ENCODE data around the gene ADAMTSL2.

The ADAMTSL2 gene

DNA sequence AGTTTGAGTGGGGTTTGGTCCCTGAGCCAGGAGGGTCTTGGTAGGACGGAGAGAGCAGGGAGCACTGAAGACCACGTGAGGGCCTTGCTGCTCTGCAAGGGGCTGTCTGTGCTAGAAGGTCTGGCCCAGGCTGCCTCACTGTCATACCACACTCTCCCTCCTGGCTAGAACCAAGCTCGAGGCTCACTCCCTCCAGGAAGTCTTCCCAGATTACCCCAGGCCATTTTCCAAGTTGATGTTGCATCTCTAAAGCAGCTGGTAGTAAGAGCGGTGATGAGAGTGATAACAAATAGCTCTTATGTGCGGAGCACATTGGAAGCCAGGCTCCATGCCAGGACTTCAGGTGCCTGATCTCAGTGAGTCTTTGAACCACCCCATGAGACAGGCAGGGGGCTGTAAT lies 16.3 kb upstream of the ADAMTSL2 start:
- no peak for DNase-seq (ENCODE audit: low read depth)

DNA sequence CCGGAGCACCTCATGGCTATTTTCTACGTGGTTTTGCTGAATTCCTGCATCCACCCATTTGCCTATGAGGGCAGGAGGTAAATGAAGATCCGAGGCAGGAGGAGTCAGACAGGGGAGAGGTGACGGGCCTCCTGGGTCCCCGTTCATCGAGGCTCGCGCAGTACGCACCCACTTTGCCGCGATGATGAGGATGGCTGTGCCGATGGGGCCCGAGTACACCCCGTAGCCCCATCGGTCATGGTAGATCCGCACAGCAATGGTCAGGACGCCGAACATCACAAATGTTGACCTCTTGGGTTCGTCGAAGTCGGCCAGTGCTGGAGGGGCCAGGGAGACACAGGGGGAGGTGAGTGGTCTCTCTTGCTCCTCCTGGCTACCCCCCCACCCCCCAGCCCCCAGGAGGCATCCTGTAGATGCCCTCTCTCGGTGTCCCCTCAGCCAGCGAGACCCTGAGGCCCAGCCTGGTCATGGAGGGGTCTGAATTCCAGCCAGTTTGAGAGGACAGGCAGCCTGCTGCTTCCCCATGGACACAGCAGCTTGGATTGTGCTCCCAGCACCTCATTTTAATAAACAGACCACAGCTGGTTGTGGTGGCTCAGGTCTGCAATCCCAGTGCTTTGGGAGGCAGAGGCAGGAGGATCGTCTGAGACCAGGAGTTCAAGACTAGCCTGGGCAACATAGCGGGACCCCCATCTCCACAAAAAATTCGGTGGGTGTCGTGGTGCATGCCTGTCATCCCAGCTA lies 15.6 kb upstream of the ADAMTSL2 start:
- DNase-seq (ENCODE audit: low read depth), result no peak

DNA sequence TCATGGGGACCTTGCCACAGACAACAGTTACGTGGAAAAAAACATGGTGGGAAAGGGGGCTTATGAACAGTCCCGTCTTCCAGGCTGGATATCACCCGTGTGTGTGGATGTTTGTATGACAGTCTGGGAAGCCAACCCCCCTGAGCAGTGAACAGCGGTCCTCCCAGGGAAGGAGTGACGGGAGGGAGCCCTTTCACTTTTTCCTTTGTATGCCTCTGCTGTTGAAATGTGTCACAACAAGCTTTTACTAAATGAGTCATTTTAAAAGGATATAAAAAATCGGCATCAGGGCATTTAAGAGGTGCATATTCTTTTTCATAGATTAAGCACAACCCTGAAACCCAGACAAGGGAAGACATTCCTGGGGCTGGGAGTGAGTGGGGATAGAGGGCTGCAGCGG lies 14.8 kb upstream of the ADAMTSL2 start:
- no peak for DNase-seq (ENCODE audit: low read depth)

DNA sequence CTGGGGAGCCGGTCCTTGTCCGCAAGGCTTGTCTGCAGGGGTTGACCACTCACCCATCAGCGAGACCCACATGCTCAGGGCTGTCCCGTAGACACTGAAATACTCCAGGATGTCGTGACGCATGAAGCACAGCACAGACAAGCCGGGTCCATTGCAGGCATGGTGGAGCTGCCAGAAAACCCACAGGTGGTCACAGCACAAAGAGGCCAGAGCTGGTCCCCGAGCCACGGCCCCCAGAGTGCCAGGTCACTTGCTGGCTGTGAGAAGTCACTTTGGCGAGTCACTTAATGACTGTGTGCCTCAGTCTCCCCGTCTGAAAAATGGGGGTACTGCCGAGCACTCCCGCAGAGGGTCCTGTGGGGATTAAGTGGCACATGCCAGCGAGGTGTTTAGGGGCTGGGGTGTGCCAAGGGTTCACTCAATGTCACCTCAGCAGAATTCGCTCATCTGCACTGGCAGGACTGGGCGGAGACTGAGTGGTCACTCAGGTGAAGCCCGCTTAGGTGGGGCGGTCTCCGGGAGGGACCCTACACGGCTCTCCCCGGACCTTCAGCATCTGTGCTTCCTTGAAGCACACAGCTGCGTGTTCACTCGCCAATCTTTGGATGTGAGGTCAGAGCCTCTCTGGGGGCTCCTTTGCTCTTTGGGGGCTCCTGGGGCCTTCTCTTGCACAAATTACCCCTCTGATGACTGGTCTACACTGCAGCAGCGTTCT lies 14.2 kb upstream of the ADAMTSL2 start:
- DNase-seq (ENCODE audit: low read depth), result no peak

DNA sequence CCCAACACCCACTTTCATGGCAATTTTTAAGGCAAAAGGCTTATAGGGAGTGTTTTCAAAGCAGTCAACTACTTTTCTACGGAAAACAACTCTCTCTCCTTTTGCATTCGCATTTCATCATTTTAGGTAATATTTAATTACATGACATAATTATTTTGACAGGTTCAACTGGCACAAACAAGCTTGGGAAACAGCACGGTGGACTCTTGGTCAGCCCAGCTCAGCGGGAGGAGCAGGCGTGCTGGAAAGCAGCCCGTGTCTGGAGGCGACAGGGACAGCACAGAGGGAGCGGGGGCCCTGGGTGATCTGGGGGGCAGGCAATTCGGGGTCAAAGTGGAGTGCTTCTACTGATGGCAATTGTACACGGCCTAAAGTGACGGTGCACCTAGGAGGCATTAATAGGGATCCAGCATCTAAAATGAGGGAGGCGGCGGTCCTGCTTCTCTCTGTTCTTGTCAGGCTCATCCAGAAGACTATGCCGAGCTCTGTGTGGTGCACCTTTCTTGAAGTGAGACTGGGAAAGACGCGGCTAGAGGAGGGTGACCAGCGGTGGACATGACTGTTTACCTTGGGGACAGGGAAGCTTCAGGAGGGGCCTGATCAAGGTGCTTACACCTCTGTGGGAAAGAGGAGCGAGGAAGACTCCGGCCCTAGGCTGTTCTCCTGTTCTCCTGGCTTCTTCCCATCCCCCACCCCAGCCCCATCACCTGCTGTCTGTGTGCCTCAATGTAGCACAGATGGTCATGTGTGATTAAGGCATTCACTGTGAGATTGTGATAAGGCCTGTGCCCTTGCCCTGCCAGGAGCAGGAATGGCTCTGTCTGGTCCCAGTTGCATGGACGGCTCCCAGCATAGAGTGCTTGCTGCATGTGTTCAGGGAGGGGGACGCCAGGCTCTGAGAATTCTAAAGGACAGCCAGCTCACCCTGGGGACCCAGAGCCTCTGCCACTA lies 13.1 kb upstream of the ADAMTSL2 start:
- DNase-seq (ENCODE audit: low read depth), result no peak

DNA sequence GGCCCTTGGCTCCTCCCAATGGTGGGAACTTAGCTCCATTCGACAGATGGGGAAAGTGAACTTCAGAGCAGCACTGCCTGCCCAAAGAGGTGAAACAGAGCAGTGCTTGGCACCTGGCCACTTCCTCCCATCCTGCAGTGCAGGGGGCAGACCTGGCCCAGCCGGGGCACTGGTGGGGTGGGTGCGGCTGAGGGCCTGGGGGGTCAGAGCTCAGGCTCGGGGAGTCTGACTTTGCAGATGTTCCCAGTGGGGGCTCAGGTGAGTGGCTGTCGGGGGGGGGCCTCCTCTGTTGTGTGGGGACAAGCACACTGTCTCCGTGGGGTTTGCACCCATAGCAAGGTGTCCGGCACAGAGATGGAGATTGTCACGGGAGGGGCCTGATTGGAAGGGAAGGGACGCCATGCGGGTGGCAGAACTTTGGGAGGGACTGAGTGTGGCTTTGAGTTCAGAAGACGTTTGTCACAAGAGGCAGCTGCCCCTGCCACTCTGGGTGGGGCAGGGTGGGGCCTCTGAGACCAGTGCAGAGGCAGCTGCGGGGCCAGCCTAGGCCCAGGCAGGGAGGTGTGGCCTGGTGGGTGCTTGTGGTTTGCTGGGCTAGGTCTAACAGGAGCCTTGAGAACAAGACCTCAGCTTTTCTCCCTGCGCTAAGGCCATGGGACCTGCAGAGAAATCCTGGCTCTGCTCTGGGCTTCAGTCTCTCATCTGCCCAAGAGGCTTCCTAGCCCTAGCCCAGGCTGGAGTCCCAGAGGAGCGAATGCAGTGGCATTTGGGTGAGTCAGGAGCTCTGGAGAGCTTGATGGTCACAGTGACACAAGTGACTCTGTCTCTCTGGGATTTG lies 12.2 kb upstream of the ADAMTSL2 start:
- DNase-seq (ENCODE audit: low read depth), result no peak

DNA sequence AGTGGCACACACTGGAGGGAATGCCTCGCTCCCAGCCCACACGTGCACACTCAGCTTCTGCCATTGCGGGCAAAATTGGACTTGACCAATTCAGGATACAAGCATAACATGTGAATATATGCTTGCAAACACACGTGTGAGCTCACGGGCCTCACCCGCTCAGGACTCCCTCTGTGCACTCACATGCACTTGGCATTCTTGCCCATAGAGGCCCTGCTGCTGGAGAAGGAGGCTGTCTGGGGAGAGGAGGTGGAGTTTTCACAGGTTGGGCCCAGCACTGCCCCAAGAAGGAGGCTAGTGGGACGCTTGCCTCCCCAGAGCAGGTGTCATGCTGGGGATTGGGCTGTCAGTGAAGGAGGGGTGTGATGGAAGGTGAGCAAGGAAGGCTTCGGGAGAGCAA lies 11.4 kb upstream of the ADAMTSL2 start:
- DNase-seq (ENCODE audit: low read depth), result no peak

DNA sequence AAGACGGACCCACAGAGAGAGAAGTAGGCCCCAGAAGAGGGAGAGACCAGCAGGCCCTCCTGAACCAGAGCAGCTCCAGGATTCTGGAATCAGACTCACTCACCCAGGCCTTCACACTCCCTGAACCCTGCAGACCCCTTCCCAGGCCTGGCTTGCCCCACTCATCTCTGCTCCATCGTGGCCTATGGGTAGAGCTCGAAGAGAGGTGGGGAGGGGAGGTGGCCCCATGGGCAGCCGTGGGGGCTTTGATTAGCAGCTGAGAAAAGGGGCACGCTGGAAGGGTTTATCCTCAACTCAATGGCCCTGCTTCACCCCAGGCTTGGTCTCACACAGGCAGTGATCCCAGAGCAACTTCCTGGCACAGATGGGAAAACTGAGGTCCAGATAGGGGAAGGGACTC lies 10.4 kb upstream of the ADAMTSL2 start:
- DNase-seq (ENCODE audit: low read depth), result no peak

DNA sequence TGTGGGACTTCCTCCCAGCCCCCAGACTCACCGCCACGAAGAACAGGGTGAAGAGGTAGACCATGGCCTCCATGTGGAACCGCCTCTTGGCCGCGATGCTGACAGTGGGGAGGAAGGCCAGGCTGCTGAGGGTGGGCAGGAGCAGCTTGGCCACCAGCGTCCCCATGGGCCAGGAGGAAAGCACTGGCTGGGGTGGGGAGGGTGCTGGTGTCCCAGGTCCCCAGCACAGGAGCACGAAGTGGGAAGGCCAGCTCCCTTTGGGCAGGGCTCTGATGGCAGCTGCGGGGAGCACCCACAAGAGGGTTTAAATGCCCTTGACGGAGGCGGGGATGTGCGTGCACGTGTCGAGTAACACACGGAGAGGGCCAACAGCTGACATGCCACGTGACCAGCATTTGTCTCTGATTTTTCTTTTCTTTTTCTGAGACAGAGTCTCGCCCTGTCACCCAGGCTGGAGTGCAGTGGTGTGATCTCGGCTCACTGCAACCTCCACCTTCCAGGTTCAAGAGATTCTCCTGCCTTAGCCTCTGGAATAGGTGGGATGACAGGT lies 9.8 kb upstream of the ADAMTSL2 start, which contains the start of gene MYMK:
Gene MYMK, minus strand, starts transcription at position 281 of the 550 bp plus-strand sequence. Its CDS starts 115 bp downstream, at position 166.
- no peak for DNase-seq (ENCODE audit: low read depth)

DNA sequence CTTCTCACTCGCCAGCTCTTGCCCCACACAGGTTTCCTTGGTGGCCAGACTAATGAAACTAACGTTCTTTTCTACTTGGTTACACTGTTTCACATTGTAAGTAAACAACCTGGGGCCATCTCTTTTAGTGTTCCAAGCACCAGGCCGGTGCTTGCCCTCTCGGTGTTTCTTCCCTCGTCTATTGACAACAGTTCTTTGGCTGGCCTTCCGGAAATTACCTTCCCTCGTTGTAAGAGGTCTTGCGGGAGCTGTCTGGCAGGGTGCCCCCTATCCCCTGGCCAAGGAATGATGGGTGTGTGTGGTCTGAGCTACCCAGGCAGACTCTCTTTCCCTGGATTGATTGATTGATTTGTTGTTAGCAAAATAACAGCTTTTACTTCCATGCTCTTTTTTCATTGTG lies 8.8 kb upstream of the ADAMTSL2 start:
- DNase-seq (ENCODE audit: low read depth), result no peak

DNA sequence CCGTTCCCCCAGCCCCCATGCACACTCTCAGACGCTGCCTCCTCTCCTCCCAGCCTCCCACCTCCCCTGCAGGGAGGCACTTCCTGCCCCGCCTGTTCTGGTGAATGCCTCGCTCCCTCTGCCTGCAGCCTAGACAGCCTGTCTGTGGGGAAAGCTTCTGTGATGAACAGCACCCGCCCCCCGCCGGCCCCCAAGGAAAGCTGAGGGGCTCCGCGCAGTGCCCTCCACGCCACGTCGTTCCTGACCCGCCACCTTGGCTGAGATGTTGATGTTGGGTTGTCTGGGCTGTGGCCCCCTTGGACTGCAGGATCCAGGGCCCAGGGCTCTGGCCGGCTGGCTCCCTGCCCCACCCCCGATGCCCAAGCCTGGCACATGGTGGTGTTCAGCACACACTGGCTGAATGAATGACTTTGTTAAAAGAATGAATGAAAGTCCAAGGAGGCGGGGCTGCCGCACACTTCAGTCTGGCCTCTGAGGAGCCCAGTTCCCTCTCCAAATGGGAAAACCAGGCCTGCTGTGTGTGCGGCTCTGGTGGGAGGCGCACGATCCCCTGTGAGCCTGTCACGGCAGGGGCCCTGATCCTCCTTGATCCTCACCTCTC lies 7.7 kb upstream of the ADAMTSL2 start:
- DNase-seq (ENCODE audit: low read depth), result no peak

DNA sequence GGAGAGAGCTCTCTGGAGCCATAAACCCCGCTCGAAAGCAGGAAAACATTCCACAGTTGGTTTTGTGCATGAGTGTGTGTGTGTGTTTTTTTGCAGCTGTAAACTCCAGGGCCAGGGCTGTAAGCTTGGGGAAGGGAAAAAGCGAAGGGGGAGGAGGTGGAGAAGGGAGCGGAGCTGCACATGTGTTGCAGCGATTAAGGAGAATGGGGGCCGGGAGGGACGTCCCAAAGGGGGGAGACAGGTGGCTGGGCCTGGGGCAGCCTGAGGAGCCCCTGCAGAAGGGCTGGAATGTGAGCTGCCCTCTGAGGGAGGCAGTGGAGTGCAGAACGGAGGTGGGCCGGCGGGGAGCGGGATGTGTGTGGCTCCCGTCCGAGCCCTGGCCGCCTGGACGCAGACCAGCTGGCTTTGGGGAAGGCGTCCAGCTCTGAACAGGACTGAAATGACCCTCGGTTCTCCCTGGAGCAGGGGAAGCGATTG lies 7.0 kb upstream of the ADAMTSL2 start:
- no peak for DNase-seq (ENCODE audit: low read depth)

DNA sequence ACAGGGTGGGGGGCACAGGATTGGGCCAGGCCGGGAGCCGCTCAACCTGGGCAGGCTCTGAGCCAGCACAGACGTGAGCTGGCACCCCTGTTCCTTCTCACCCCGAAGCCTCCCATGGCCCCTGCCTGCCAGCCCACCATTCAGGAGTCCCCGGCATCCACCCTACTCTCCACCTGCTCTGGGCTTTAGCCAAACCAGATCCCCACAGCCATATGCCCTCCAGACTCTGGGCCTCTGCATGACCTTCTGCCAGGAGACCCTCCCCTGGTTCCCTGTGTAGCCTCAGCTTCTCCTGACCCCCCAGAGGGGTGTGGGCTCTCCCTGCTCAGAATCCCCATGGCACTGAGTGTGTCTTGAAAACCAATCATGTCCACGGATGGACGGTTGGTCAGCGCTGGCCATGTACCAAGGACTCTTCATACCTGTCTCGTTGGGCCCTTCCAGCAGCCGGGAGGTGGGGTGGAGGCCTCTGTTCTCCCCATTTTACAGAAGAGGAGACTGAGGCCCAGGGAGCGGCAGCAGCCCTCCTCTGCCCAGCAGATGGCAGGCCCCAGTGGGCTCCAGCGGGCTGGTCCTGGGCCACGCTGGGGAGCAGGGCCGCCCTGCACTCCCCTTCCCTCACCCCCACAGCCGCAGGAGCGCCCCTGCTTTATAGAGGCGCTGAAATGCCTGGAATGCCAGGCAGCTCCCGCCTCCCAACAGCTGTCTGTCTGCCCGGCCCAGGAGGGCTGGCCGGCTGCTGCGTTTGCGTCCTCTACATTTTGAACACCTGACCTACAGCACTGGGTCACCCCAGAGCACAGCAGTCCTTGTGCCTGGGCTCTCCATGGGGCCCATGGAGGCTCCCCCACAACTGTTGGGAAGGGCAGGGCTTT lies 6.3 kb upstream of the ADAMTSL2 start:
- DNase-seq (ENCODE audit: low read depth), result no peak

DNA sequence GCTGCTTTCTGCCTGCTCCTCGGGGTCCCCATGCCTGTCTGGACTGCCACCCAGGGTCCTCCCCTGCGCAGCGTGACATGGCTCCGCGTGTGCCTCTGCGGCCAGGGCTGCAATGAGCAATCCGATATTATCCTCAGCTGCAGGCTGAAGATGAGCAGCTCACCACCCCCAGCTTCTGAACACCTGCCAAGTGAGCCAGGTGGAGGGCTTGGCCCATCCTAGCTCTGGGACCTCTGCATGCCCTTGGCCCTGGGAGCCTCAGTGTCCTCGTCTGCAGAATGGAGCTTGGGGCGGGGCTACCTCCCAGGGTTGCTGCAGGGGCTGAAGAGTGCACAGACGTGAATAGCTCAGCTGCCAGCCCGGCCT lies 5.6 kb upstream of the ADAMTSL2 start:
- DNase-seq (ENCODE audit: low read depth), result no peak

DNA sequence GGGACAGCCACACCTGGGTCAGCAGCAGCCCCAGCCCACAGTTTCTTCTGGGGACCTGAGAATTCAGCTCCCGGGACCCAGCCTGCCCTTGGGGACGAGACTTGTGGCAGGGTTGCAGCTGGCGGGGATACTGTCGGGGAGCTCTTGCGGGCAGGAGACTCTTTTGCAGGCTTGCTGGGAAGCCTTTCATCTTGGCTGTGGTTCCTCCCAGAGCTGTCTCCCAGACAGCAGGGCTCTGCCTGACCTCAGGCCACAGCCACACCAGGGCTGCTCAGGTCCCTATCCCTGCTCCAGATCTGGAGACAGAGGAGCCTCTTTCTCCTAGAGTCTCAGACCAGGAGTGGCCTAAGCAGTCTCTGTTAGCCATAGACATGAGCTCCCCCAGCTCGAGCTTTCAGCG lies 5.0 kb upstream of the ADAMTSL2 start:
- DNase-seq (ENCODE audit: low read depth), result no peak

DNA sequence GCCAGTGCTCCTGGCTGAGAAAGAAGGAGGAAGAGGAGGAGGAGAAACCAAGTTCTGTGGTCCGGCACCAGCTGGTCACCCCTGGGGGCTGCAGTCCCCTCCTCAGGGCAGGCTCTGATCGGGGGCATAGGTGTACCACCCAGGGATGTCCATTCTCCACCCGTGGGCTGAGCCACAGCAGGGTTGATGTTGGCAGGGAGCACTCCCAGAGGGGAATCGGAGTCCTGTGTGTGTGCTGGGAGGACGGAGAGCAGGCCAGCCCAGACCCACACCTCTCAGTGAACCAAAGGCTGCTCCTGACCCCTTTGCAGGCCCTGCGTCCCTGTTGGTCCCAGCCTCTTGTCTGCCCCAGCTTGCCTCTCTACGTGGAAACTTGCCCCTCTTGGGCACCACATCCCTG lies 4.6 kb upstream of the ADAMTSL2 start:
- DNase-seq (ENCODE audit: low read depth), result no peak

DNA sequence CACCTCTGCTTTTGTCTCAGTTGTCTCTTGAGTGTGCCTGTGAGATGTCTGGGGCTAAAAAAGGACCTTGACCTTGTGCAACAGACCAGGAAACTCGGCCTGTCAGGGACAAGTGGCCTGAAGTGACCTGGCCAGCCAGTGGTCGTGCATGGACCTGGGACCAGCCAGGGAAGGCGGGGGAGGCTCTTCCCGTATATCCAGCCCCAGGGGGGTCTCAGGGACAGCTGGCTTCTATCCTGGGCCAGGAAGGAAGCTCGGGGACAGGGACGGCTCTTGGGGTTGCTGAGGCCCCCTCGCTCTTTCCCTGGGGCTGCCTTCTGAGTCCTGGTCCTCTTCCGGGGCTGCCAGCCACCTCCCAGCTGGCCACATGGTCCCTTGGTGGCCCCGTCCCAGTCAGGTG lies 3.2 kb upstream of the ADAMTSL2 start:
- no peak for DNase-seq (ENCODE audit: low read depth)

DNA sequence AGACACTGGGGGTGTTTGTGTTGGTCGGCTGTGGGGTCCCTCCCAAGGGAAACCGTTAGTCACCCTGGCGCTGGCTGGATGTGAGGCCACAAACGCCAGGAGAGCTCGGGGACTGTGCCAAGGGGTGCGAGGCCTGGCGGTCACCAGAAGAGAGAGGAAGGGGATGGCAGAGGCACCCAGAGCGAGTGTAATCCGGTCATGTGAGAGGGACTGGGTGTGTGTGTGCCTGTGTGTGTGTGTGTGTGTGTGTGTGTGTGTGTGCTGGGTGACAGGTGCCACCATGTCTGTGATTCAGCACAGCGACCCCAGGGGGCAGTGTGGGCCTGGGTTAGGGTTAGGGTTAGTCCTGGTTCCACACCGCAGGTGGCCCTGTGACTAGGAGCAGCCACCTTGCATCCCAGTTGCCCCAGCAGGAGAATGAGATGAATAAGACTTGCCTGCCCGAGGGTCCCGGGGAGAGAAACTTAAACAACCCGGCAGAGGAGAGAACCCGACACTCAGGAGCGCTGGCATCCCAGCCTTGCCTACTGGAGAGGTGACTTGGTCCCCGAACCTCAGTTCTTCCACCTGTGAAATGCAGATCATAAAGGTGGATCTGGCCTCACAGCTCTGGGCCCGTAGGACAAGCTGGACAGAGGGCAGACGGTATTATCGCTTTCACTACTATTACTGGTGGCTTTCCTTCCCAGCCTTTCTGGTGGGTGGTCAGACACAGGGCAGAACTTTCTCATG lies 1.4 kb upstream of the ADAMTSL2 start:
- peak; percentile 53 for DNase-seq (ENCODE audit: low read depth)

DNA sequence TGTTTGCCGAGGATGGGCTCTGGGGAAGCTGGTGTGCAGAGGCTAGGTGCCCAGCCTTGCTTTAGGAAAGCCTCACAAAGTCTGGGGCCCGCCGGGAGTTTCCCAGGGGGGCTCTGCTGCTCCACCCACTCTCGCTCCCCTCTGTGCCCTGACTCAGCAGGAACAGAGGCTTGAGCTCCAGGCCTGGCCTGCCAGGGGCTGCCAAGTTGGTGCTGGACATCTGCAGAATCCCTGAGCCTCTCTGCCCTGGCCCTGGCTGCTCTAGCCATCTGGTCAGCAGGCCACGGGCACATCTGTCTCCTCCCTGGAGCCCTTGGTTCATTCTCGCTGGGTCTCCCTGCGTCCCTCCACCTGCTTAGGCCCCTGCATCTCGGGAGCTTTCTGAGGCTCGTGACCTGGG lies 647 bp upstream of the ADAMTSL2 start:
- DNase-seq (ENCODE audit: low read depth), result no peak
